Thoracic aorta (tissue), 2 donors: ENCODE data around the gene SLC2A2. TPM values are rescaled to one million over a fixed set of nuclear protein-coding genes. Genes with fewer than 3 reads are reported as not detected.

Source experiments
- ATAC-seq: fragments of 150-250 bp; one replicate; pipeline ENCODE4 v1.8.0; 2017; ENCODE audit warnings: low read depth; ENCODE audit not compliant: insufficient number of reproducible peaks, low FRiP score
- DNase-seq: peaks from one replicate; pipeline ENCODE4 v3.0.0-alpha.2; 2020; ENCODE audit warnings: low spot score
- H3K27ac ChIP-seq, 2 donors: fragments of 200-600 bp; sonication (generic); 1 replicate in 1 of 2; 2 replicates in 1 of 2; pipeline ENCODE4 v1.5.1; 2016; ENCODE audit warnings: mild to moderate bottlenecking in 2 of 2, moderate library complexity in 2 of 2
- H3K27me3 ChIP-seq: fragments of 200-600 bp; sonication (generic); replicated peaks from 2 replicates; pipeline ENCODE4 v1.6.0; 2016; ENCODE audit warnings: mild to moderate bottlenecking; ENCODE audit not compliant: insufficient read depth
- H3K36me3 ChIP-seq: fragments of 200-600 bp; sonication (generic); one replicate; pipeline ENCODE4 v1.5.1; 2016
- H3K4me1 ChIP-seq, 2 donors: fragments of 200-600 bp; sonication (generic); 1 replicate in 1 of 2; 2 replicates in 1 of 2; pipeline versions ENCODE4 v1.5.1 to v1.6.0; 2016; ENCODE audit warnings: low read depth in 2 of 2, mild to moderate bottlenecking in 1 of 2; ENCODE audit not compliant: control insufficient read depth in 1 of 2
- H3K4me3 ChIP-seq: fragments of 200-600 bp; sonication (generic); 2 replicates; pipeline ENCODE4 v1.5.1; 2016; ENCODE audit warnings: mild to moderate bottlenecking
- H3K9me3 ChIP-seq: fragments of 200-600 bp; sonication (generic); 2 replicates; pipeline ENCODE4 v1.5.1; 2016
- total RNA-seq, 2 donors: library from RNA; depleted of rRNA; stranded (reverse); fragments of >200 nt; gene quantifications; one replicate each; pipeline versions ENCODE4 v1.1.0 to v1.2.3, GENCODE V29; 2016
- TF ChIP-seq, protein P1 (sequence below): fragments of 200-600 bp; sonication (generic); IDR thresholded peaks from one replicate; pipeline ENCODE4 v1.5.1; 2019; ENCODE audit warnings: antibody characterized with exemption

Gene SLC2A2
- total RNA-seq, 2 donors from 2014 or later, result not detected

DNA sequence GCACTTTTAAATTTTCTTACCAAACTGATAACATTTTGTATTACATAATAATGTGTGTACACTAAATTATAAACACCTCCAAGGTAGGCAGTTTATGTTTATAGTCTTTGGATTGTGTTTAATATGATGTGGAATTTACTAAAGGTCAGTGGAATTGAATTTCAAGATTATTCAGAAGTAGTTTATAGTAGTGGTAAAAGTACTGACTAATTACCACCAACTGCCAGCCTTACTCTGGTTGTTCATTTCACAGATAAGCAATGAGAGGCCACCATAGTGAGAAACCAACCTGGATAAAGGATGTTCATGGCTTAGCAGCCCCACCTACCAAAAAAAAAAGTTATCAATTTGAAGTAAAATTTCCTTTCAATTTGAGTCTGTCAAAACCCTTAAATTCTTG, 64.1 kb downstream of the SLC2A2 start:
- H3K4me1 ChIP-seq, result no peaks in the 10 kb centered on the region
- H3K36me3 ChIP-seq, result no peaks in the 10 kb centered on the region
- no peaks in the 10 kb centered on the region for H3K9me3 ChIP-seq
- TF ChIP-seq, protein P1, sequence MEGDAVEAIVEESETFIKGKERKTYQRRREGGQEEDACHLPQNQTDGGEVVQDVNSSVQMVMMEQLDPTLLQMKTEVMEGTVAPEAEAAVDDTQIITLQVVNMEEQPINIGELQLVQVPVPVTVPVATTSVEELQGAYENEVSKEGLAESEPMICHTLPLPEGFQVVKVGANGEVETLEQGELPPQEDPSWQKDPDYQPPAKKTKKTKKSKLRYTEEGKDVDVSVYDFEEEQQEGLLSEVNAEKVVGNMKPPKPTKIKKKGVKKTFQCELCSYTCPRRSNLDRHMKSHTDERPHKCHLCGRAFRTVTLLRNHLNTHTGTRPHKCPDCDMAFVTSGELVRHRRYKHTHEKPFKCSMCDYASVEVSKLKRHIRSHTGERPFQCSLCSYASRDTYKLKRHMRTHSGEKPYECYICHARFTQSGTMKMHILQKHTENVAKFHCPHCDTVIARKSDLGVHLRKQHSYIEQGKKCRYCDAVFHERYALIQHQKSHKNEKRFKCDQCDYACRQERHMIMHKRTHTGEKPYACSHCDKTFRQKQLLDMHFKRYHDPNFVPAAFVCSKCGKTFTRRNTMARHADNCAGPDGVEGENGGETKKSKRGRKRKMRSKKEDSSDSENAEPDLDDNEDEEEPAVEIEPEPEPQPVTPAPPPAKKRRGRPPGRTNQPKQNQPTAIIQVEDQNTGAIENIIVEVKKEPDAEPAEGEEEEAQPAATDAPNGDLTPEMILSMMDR, result no peak
- H3K27ac ChIP-seq, result no peak overlapping the region
- H3K27me3 ChIP-seq, result no peaks in the 10 kb centered on the region
- DNase-seq (no peak), ATAC-seq (no peak)
- H3K4me3 ChIP-seq, result no peak overlapping the region

DNA sequence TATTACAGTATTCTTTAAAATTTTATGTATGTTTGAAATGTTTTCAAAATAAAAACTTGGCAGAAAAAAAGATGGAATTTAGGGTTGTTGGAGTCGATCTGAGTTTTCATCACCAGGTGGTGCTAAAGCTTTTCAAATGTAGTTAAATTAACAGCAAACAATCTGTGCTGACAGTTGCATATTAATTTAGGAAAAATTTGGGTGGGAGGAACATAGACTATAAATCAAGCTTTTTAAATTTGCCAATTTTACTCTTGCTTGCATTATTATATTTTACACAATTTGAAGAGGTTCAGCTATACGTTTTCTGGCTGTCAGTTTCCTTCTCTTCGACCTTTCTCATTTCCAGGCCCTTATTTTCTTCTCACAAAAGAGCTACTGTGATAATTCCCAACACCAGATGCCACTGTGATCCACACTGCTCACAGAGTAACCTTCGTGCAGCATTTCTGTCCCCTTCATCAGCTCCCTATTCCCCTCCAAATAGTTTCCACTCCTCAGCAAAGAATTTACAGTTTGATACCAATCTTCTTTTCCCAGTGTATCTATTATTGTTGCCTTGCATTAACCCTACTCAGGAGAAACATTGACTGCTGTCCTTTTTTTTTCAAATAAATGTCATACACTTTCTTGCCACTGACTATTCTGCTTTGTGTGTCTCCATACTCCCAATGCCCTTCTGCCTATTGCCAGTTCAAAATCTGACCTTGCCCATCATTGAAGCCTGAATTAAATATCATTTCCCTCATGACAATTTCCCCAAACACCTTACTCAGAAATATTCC, 64.7 kb downstream of the SLC2A2 start:
- Histone ChIP-seq H3K4me1 (no peaks in the 10 kb centered on the region), H3K9me3 (no peaks in the 10 kb centered on the region), H3K27ac (no peak overlapping the region), H3K27me3 (no peaks in the 10 kb centered on the region), H3K4me3 (no peak overlapping the region), H3K36me3 (no peaks in the 10 kb centered on the region)
- TF ChIP-seq, protein P1, result peak; percentile 50
- DNase-seq, result no peak
- ATAC-seq, result no peak

DNA sequence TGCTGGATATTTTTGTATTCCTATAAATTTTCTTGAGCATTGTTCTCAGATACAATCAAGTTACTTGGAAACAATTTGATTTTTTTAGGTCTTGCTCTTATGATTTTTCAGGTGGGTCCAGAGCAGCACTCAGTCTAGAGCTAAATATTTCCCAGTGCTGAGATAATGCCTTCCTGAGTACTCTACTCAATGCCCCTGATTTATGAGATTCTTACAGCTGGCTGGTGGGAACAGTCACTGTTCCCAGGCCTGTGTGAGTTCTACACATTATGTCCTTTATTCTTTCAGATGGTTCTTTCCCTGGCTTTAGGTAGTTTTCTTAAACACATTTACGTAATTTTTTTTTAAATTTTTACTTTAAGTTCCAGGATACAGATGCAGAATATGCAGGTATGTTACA, 67.1 kb downstream of the SLC2A2 start:
- H3K36me3 ChIP-seq, result no peaks in the 10 kb centered on the region
- no peak for DNase-seq

DNA sequence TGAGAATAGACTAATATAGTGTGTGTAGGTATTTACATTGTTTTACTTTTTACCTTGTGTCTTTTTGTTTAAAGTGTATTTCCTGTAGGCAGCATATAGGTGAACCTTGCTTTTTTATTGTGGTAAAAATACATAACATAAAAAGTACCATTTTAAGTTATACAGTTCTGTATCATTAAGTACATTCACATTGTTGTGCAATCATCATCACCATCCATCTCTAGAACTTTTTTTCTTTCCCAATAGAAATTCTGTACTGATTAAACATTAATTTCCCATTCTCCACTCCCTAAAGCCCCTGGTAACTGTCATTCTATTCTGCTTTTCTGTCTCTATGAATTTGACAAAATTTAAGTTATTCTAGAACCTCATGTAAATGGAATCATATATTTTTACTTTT, 69.9 kb downstream of the SLC2A2 start:
- Histone ChIP-seq H3K27me3 (no peaks in the 10 kb centered on the region), H3K27ac (no peak overlapping the region), H3K36me3 (no peaks in the 10 kb centered on the region), H3K9me3 (no peaks in the 10 kb centered on the region), H3K4me3 (no peak overlapping the region), H3K4me1 (no peaks in the 10 kb centered on the region)
- TF ChIP-seq, protein P1, result no peak
- ATAC-seq (no peak), DNase-seq (no peak)

More for the DNA sequence above, 67.1 kb downstream of the SLC2A2 start:
- TF ChIP-seq, protein P1, result no peak
- Histone ChIP-seq H3K9me3 (no peaks in the 10 kb centered on the region), H3K27ac (no peak overlapping the region), H3K4me3 (no peak overlapping the region), H3K27me3 (no peaks in the 10 kb centered on the region), H3K4me1 (no peaks in the 10 kb centered on the region)
- no peak for ATAC-seq

DNA sequence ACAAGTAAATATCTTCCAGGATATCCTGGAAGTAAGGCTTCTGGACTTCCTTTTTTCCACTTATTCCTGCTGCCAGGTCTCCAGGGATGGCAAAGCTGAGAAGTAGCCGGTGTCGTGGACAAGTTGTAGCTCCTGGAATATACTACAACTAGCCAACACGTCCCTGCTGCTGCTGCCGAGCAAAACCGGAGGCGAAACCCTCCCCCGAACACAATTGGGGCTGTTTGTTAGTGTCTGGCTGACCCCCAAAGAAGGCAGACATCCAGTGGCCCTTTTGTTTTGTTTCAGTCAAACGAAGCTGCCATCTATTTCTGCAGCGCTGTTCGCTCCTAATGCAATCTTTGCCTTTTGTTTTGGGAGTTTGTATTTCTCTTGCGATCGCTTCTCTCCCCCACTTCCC, 72.8 kb downstream of the SLC2A2 start:
- H3K4me1 ChIP-seq, result no peaks in the 10 kb centered on the region
- DNase-seq (no peak), ATAC-seq (no peak)
- H3K27me3 ChIP-seq, result no peaks in the 10 kb centered on the region
- no peaks in the 10 kb centered on the region for H3K36me3 ChIP-seq
- no peaks in the 10 kb centered on the region for H3K9me3 ChIP-seq
- TF ChIP-seq, protein P1, result no peak
- no peak overlapping the region for H3K4me3 ChIP-seq
- H3K27ac ChIP-seq, result no peak overlapping the region
